Smooth muscle cell (in vitro differentiated cells): Measurements from ENCODE around the gene TRAF7. TPM values are rescaled to one million over a fixed set of nuclear protein-coding genes. Genes with fewer than 3 reads are reported as not detected.
"Not testable (repeated sequence)": the region's sequence is repeated elsewhere in the genome, so short reads cannot be mapped to it uniquely, and the experiment has no call there.

Source experiments
- DNase-seq: peaks from one replicate; lab custom pipeline; 2025; ENCODE audit not compliant: unreplicated experiment; lab: John Stamatoyannopoulos, UW
- H2AFZ ChIP-seq: fragments of 200-600 bp; sonication (generic); 2 replicates; pipeline ENCODE4 v1.6.0; 2016; ENCODE audit warnings: antibody characterized with exemption, low read depth, mild to moderate bottlenecking
- H3F3A ChIP-seq: fragments of 200-600 bp; sonication (generic); 2 replicates; pipeline ENCODE4 v1.6.0; 2017; ENCODE audit warnings: antibody characterized with exemption, low read depth
- H3K27ac ChIP-seq: fragments of 200-600 bp; sonication (generic); 2 replicates; pipeline ENCODE4 v1.5.1; 2016; ENCODE audit warnings: low read depth, mild to moderate bottlenecking
- H3K27me3 ChIP-seq: fragments of 200-600 bp; sonication (generic); 2 replicates; pipeline ENCODE4 v1.6.1; 2016; ENCODE audit warnings: low read depth, mild to moderate bottlenecking
- H3K36me3 ChIP-seq: fragments of 200-600 bp; sonication (generic); 2 replicates; pipeline ENCODE4 v1.5.1; 2016; ENCODE audit warnings: low read depth
- H3K4me1 ChIP-seq: fragments of 200-600 bp; sonication (generic); 2 replicates; pipeline ENCODE4 v1.5.1; 2016; ENCODE audit warnings: low read depth
- H3K4me2 ChIP-seq: fragments of 200-600 bp; sonication (generic); 2 replicates; pipeline ENCODE4 v1.6.0; 2016; ENCODE audit warnings: mild to moderate bottlenecking
- H3K4me3 ChIP-seq: fragments of 200-600 bp; sonication (generic); 2 replicates; pipeline ENCODE4 v1.5.1; 2016; ENCODE audit warnings: mild to moderate bottlenecking
- H3K79me2 ChIP-seq: fragments of 200-600 bp; sonication (generic); 2 replicates; pipeline ENCODE4 v1.6.0; 2016; ENCODE audit warnings: low read depth, mild to moderate bottlenecking
- H3K9ac ChIP-seq: fragments of 200-600 bp; sonication (generic); 2 replicates; pipeline ENCODE4 v1.6.0; 2016; ENCODE audit warnings: low read depth
- H3K9me3 ChIP-seq: fragments of 200-600 bp; sonication (generic); replicated peaks from 2 replicates; pipeline ENCODE4 v1.5.1; 2016; ENCODE audit warnings: low read depth
- H4K20me1 ChIP-seq: fragments of 200-600 bp; sonication (generic); 2 replicates; pipeline ENCODE4 v1.6.0; 2016; ENCODE audit warnings: low read depth
- CTCF ChIP-seq: fragments of 200-600 bp; sonication (generic); IDR thresholded peaks from 2 replicates; pipeline ENCODE4 v1.5.1; 2017; ENCODE audit warnings: borderline replicate concordance, mild to moderate bottlenecking, antibody characterized with exemption; ENCODE audit not compliant: insufficient read depth, poor library complexity, severe bottlenecking
- WGBS: methylation state at CpG from one replicate; pipeline ENCODE4 v1.1.7; 2016; ENCODE audit warnings: low lambda C conversion rate; 5-methylcytosine and 5-hydroxymethylcytosine counted together
- polyA plus RNA-seq: library from polyadenylated mRNA; unstranded; fragments of >200 nt; fragmentation: Nextera tagmentation; extraction: Ambion mirVana; gene quantifications from 2 replicates; pipeline ENCODE4 v1.2.1, GENCODE V29; 2016
- total RNA-seq: library from RNA; depleted of rRNA; stranded (reverse); fragments of >200 nt; gene quantifications from 2 replicates; pipeline ENCODE4 v1.2.3, GENCODE V29; 2014

Gene TRAF7
- total and polyA plus RNA-seq, 2 experiments from 2014 or later = 27.5 to 52.6 TPM

- Histone ChIP-seq H3K4me3 (no peak overlapping the region), H3K27ac (no peak overlapping the region), H3K9me3 (no peaks in the 10 kb centered on the region), H3K4me2 (no peak overlapping the region), H3K27me3 (peaks cover 43% of the 10 kb centered on the region), H3K9ac (no peak overlapping the region), H3K36me3 (no peaks in the 10 kb centered on the region), H3K4me1 (no peaks in the 10 kb centered on the region), H2AFZ (no peak overlapping the region), H4K20me1 (no peaks in the 10 kb centered on the region), H3F3A (no peaks in the 10 kb centered on the region), H3K79me2 (no peaks in the 10 kb centered on the region)
- TF ChIP-seq CTCF = no peak
- DNase-seq = no peak
- 75% methylated on average over 4 of the region's 4 CpGs for WGBS
Measured at GRCh38 chr16:2198283-2198682, 42.7 kb downstream of the TRAF7 start.

- H3K4me2 ChIP-seq = no peak overlapping the region
- no peak overlapping the region for H3K9ac ChIP-seq
- H3K36me3 ChIP-seq = no peaks in the 10 kb centered on the region
- no peak overlapping the region for H3K4me3 ChIP-seq
- no peaks in the 10 kb centered on the region for H4K20me1 ChIP-seq
- peaks cover 43% of the 10 kb centered on the region for H3K27me3 ChIP-seq
- no peaks in the 10 kb centered on the region for H3K4me1 ChIP-seq
- no peaks in the 10 kb centered on the region for H3K9me3 ChIP-seq
- no peak for TF ChIP-seq CTCF
- H3K79me2 ChIP-seq = no peaks in the 10 kb centered on the region
- no peaks in the 10 kb centered on the region for H3F3A ChIP-seq
- no peak for DNase-seq
- 92% methylated on average over 5 of the region's 5 CpGs for WGBS
- no peak overlapping the region for H2AFZ ChIP-seq
- no peak overlapping the region for H3K27ac ChIP-seq
Measured at GRCh38 chr16:2199095-2199494, 43.5 kb downstream of the TRAF7 start.

- DNase-seq = no peak
- Histone ChIP-seq H2AFZ (no peak overlapping the region), H3K4me3 (no peak overlapping the region), H4K20me1 (no peaks in the 10 kb centered on the region), H3F3A (no peaks in the 10 kb centered on the region), H3K9ac (no peak overlapping the region), H3K79me2 (no peaks in the 10 kb centered on the region), H3K36me3 (no peaks in the 10 kb centered on the region), H3K27me3 (peaks cover 41% of the 10 kb centered on the region), H3K9me3 (no peaks in the 10 kb centered on the region), H3K4me2 (no peak overlapping the region), H3K4me1 (no peaks in the 10 kb centered on the region), H3K27ac (no peak overlapping the region)
- 74% methylated on average over 14 of the region's 14 CpGs for WGBS
- no peak for TF ChIP-seq CTCF
Measured at GRCh38 chr16:2199621-2200139, 44.1 kb downstream of the TRAF7 start.

- Histone ChIP-seq H3K27me3 (peaks cover 35% of the 10 kb centered on the region), H3K4me3 (no peak overlapping the region), H3K4me2 (no peak overlapping the region), H4K20me1 (no peaks in the 10 kb centered on the region), H3F3A (no peaks in the 10 kb centered on the region), H3K4me1 (no peaks in the 10 kb centered on the region), H3K36me3 (no peaks in the 10 kb centered on the region), H3K27ac (no peak overlapping the region), H3K79me2 (no peaks in the 10 kb centered on the region), H3K9me3 (no peaks in the 10 kb centered on the region), H2AFZ (no peak overlapping the region), H3K9ac (no peak overlapping the region)
- DNase-seq = no peak
- 88% methylated on average over 6 of the region's 6 CpGs for WGBS
- no peak for TF ChIP-seq CTCF
Measured at GRCh38 chr16:2200313-2200712, 44.7 kb downstream of the TRAF7 start.

- H3K27me3 ChIP-seq = peaks cover 11% of the 10 kb centered on the region
- H2AFZ ChIP-seq, H3K4me1 ChIP-seq, H3K36me3 ChIP-seq, DNase-seq, H3K9ac ChIP-seq, H3K4me3 ChIP-seq, H3K4me2 ChIP-seq, H3K79me2 ChIP-seq, H3F3A ChIP-seq, H3K27ac ChIP-seq, H4K20me1 ChIP-seq, H3K9me3 ChIP-seq: not testable (repeated sequence)
- 92% methylated on average over 8 of the region's 8 CpGs for WGBS
Measured at GRCh38 chr16:2203119-2203688, 47.6 kb downstream of the TRAF7 start.
